Measurements from ENCODE around the gene SMARCE1.

The SMARCE1 gene

GRCh38 chr17:40645943-40646342 is 1.7 kb downstream of the SMARCE1 start:
- no peak for DNase-seq (ENCODE audit: low read depth)

DNA sequence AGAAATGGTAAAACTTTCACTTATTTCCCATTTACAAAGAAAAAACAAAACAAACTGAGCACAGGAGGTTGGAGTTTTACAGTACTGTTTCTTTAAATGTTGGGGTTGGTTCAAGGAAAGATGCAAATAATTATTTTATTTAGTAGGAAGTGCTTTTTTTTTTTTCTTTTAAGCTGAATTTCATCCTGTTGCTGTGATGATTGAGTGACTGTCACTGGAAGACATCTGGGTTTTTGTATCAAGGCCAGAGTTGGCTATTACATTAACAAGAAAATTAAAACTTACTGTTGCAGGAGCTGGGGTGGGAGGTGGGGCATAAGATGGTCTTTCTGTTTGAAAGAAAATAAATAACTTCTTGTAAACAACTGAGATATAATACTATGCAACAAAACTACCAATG is 2.3 kb downstream of the SMARCE1 start:
- DNase-seq (ENCODE audit: low read depth) = no peak

DNA sequence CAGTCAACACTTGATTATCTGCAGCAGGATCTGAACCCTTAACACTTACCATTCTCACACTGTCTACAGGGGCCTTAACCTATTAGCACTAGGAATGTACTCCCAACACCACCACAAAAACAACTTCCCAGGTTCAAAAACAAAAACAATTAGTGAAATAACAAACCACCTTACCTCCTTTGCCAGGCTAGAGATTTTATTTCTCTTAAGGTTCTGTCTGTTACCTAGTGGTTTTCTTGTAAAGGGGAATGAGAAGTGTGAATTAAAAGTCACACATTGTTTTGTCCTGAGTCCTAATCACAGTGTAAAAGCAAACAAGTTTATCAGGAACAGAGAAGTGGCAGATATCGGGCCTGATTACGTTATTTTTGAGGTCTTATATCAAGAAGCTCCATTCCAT is 9.7 kb downstream of the SMARCE1 start:
- DNase-seq (ENCODE audit: low read depth) = no peak

- no peak for DNase-seq (ENCODE audit: low read depth)
Measured at GRCh38 chr17:40633871-40634270, 13.7 kb downstream of the SMARCE1 start.

DNA sequence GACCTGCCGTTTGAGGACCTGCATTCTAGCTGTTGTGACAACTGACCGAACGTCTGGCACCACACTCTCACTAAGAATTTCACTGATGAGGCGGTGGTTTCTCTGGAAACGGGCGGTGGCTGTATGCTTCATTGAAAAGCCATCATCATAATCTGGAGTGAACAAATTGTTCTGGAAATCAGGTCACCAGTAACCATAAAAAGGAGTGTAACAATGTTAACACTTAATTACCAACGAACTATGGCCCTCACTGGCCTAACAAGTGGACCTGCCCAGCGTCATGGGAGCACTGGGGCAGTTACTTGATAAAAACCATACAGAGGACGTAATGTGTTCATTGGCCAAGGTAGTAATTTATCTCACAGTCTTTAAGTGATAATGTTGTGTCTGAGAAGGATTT is 15.4 kb downstream of the SMARCE1 start:
- DNase-seq (ENCODE audit: low read depth) = no peak

DNA sequence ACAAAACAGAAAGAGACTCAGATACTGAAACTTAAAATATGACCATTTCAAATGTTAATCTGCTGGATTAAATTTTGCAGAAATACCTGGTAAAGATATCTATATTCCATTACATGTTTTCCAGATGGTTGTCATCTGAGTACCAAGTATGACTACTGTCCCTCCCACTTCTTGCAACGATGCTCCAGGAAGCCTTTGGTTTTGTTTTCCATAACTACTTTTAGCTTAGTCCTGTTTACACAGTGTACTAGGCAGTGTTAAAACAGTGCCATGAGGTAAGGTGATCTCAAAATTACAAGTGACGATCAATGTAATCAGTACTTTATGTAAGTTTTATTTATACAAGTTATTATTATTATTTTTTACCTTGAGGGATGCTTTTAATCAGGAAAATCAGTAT is 17.8 kb downstream of the SMARCE1 start:
- no peak for DNase-seq (ENCODE audit: low read depth)

DNA sequence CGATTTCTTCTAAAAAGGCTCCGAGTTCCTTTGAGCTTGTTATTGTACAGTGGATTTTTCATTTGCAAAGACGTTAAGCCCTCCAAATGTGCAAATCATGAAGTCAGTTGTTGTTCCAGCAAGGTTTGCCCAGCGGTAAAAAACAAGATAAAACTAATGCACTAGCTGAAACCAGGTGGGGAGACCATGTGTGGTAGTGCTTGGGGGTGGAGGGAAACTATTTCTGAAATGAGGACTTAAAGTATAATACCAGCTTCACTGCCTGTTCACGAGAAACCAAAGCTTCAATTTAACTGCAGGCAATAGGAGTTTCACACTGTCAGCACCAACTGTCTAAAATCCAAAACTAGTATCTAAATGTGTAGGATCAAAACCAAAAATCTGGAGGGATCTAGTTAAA is 22.3 kb downstream of the SMARCE1 start:
- DNase-seq (ENCODE audit: low read depth) = no peak

- no peak for DNase-seq (ENCODE audit: low read depth)
Measured at GRCh38 chr17:40623419-40624210, 24.0 kb downstream of the SMARCE1 start.

DNA sequence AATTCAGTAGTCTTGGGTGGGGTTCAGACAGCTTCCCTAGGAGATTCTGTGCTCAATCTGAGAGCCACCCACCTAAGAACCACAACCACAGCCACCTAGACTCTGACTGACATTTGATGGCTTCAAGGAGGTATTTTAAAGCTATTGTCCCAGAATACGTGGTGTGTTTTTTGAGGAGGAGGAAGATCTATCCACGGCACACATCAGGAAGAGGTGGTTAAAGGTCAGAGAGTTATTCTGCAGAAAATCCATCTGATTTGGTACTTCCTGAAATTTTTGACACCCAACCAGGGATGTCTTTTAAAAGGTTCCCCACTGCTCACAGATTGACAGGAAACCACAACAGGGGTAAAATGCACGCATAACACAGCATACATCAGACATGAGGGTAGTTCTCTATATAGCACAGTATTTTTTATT is 25.1 kb downstream of the SMARCE1 start:
- no peak for DNase-seq (ENCODE audit: low read depth)

- no peak for DNase-seq (ENCODE audit: low read depth)
Measured at GRCh38 chr17:40621578-40621977, 26.0 kb downstream of the SMARCE1 start.

DNA sequence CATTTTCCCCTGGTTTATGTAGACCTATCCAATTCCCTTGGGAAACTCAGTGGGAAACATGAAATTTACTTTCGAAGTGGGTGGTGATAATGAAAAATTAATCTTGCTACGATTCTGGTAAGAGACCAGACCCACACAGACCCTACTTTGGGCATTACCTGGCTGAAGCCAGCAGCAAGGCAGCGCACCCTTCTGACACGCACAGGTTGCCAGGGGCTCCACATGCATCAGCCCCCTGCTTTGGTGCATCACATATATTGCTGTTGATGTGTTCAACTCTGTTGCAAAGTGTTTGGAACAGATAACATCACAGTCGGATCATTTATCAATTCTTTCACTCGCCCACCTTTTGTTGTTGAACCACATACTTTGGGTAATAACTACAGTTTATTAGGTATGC is 26.6 kb downstream of the SMARCE1 start:
- DNase-seq (ENCODE audit: low read depth) = no peak

DNA sequence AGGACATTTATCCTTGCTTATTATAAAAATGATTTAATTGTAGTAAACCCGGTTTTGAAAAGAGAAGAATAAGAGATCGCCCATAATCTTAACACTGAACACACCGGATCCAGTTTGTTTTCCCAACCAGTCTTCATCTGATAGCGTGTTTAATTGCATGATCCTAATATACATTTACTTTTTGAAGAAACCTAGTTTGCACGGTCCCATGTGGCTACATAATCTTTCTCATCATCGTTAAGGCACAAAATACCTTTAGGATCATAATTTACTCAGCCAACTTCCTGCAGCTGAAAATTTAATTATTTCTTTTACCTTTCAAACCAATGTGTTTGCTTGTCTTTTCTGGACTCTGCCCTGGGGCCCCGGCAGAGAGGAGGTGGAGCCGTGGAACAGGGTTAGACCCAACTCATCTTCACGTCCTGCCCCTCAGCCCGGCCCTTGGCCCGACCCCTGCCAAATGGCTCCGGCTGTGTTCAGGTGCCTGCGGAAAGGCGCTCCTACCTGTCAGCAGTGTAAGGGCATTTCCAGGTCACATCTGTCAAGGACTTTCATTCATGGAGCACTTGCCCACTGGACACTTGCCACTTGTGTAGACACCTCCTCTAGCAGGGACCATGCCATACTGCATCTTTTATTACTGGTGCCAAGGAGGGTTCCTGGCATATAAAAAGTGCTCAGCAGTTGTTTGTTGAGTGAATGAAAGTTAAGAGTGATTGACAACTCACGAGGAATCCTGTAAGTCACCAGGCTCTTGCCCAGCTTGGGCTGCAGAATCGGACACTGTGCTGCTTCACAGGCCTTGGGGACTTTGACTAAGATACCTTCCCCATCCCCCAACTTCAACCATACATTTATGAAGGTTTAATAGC is 28.6 kb downstream of the SMARCE1 start:
- no peak for DNase-seq (ENCODE audit: low read depth)

GRCh38 chr17:40617678-40618240 is 29.9 kb downstream of the SMARCE1 start:
- DNase-seq (ENCODE audit: low read depth) = no peak

GRCh38 chr17:40616592-40616991 is 31.0 kb downstream of the SMARCE1 start:
- DNase-seq (ENCODE audit: low read depth) = no peak

GRCh38 chr17:40615841-40616476 is 31.7 kb downstream of the SMARCE1 start:
- no peak for DNase-seq (ENCODE audit: low read depth)

DNA sequence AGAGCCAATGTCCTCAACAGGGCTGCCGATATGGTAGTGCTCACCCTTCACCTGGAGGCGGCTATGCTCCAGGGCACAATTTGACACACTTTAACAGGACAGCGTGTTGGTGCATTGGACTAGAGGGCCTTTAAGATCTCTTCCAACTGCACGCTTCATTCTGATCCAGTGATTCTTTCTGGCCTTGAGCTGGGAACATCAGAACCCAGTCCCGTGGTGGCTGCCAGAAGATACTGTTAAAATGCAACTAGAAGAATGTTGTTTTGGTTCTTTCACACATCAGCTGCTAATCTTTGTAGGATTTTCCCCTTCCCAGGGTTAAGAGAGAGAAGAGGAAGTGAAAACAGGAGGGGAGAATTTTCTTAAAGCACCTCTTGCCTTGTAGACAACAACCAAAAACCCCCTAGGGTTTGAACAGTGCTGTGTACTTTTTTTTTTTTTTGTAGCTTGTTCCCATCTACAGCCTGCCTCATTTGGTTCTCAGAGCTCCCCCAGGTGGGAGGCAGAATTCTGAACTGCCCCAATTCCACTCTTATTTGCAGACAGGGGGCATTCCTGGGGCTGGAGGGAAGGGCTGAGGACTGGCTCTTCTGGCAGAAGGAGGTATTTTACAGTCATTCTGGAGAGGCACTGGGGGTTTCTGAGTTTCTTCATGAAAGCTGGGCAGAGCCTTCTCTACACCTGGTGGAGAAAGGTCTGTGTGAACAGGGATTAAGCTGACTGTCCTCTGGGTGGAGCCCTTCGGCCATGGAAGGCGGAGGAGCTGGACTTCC is 32.4 kb downstream of the SMARCE1 start:
- DNase-seq (ENCODE audit: low read depth) = no peak

DNA sequence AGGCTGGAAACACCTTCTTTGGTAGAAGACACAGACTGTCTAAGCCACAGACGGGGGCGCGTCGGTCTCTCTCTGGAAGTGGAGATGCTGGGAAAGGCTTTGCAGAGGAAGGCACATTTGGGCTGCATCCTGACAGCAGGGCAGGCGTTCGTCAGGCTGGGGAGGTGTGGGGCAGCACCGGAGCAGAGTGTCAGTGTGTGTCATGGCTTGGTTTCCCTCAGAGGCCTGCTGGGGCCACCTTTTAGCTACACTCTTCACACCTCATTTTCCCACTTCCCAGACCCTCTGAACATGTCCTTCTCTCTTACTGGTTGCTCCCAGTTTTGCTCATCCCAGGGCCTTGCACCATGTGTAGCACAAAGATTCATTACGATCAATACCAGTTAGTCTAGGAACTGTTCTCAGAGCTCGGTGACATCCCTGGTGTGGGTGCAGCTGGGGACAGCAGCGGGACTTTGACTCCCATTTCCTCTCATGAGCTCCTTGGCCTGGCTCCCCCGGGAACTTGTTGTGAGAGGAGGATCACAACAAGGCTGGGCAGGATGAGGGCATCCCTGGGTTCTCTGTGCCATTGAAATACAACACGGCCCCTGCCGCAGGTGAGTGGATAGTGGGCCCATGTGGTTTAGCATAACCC is 33.1 kb downstream of the SMARCE1 start:
- DNase-seq (ENCODE audit: low read depth) = no peak

GRCh38 chr17:40613467-40614154 is 34.0 kb downstream of the SMARCE1 start:
- DNase-seq (ENCODE audit: low read depth) = no peak

- DNase-seq (ENCODE audit: low read depth) = no peak
Measured at GRCh38 chr17:40612599-40613244, 34.9 kb downstream of the SMARCE1 start.

GRCh38 chr17:40611840-40612474 is 35.7 kb downstream of the SMARCE1 start:
- DNase-seq (ENCODE audit: low read depth) = no peak
